Hematopoietic multipotent progenitor cell treated with erythropoietin and hydrocortisone succinate and interleukin-3 and kit ligand, for 17 days (in vitro differentiated cells): Measurements from ENCODE around the gene ANGPTL8.

Source experiments
- DNase-seq: peaks from one replicate; pipeline ENCODE4 v3.0.0-alpha.2; 2015; ENCODE audit warnings: low spot score

The ANGPTL8 gene

GRCh38 chr19:11291415-11291814, 52.0 kb downstream of the ANGPTL8 start:
- DNase-seq = no peak
